HG03175 (cell line): Measurements from ENCODE around the gene BCL2L2.

Experiments
- ATAC-seq: cut with Tn5 transposase; IDR thresholded peaks from one replicate; pipeline ENCODE4 v1.9.1; 2021; ENCODE audit warnings: mild to moderate bottlenecking, moderate library complexity; ENCODE audit not compliant: unreplicated experiment

BCL2L2 gene

GRCh38 chr14:23299211-23299957, 7.2 kb upstream of the BCL2L2 start:
- ATAC-seq: no peak

- ATAC-seq: no peak
Measured at GRCh38 chr14:23299986-23300686, 6.5 kb upstream of the BCL2L2 start.

GRCh38 chr14:23300687-23301223, 5.9 kb upstream of the BCL2L2 start:
- ATAC-seq: no peak

- peak; percentile 83 for ATAC-seq
Measured at GRCh38 chr14:23301288-23301968, 5.2 kb upstream of the BCL2L2 start.

GRCh38 chr14:23301969-23302289, 4.7 kb upstream of the BCL2L2 start:
- peak; percentile 18 for ATAC-seq

GRCh38 chr14:23302290-23303225, 4.1 kb upstream of the BCL2L2 start, which contains the start of gene PPP1R3E:
TSS of gene PPP1R3E (minus strand) at chr14:23302859. CDS start at chr14:23302576, 283 bp downstream.
- ATAC-seq: peak; percentile 37

GRCh38 chr14:23307146-23307530, 505 bp downstream of the BCL2L2 start:
- no peak for ATAC-seq

- no peak for ATAC-seq
Measured at GRCh38 chr14:23307687-23308644, 1.3 kb downstream of the BCL2L2 start.

- no peak for ATAC-seq
Measured at GRCh38 chr14:23308721-23309445, 2.2 kb downstream of the BCL2L2 start.

GRCh38 chr14:23310546-23310945, 3.9 kb downstream of the BCL2L2 start:
- ATAC-seq: no peak

GRCh38 chr14:23316300-23316699, 9.7 kb downstream of the BCL2L2 start:
- ATAC-seq: no peak

GRCh38 chr14:23319746-23320583, 13.3 kb downstream of the BCL2L2 start:
- no peak for ATAC-seq

GRCh38 chr14:23320584-23321571, 14.2 kb downstream of the BCL2L2 start, which contains the start of gene PABPN1:
TSS of gene PABPN1 (plus strand) at chr14:23321457. CDS start at chr14:23321470, 13 bp downstream.
- ATAC-seq: peak; percentile 92

GRCh38 chr14:23321572-23322547, 15.2 kb downstream of the BCL2L2 start:
- ATAC-seq: peak; percentile 7
